Measurements from ENCODE around the gene SAP30L. TPM values are rescaled to one million over a fixed set of nuclear protein-coding genes. Genes with fewer than 3 reads are reported as not detected.
A peak's percentile ranks its signal among the peaks of the same experiment; 100 is the strongest.

Gene SAP30L
- total and polyA plus RNA-seq, 2 of the 13 experiments (the other 11 are each of a cell fraction or from before 2014, with no cell fraction given), result 27.9 to 37.2 TPM

DNA sequence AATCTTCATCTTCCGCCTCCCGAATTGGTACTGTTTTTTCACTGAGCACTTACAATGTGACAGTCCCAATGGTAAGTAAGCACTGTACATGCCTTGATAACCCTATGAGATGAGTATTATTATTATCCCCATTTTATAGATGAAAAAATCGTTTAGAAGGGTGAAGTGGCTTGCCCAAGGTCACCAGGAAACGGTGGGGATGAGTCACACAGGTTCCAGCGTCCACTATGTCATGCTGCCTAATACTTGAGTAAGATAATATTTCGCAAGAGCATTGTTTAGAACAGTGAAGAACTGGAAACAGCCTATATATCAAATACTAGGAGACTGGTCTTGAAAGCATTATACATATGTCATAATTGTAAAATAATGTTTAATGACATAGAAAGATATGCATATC, 19.4 kb downstream of the SAP30L start (continued):
- TF ChIP-seq ELF3 (CRISPR knock-in tag; IDR thresholded peaks at IDR 0.05), result peak; percentile 56
- no peak for TF ChIP-seq NFRKB (IDR thresholded peaks at IDR 0.05)
- peak; percentile 6; the same call in 1 of the 2 replicates for TF ChIP-seq SMC3 (IDR thresholded peaks at IDR 0.05; ENCODE audit: low read length)
- TF ChIP-seq FOSL1 (CRISPR knock-in tag; IDR thresholded peaks at IDR 0.05; ENCODE audit: borderline replicate concordance), result peak; percentile 70; the same call in 1 of the 2 replicates
- peak; percentile 98 for TF ChIP-seq FOSL2 (CRISPR knock-in tag; IDR thresholded peaks at IDR 0.05)
- TF ChIP-seq ZNF646 (CRISPR knock-in tag; IDR thresholded peaks at IDR 0.05), result no peak
- TF ChIP-seq TBL1XR1 (IDR thresholded peaks at IDR 0.05; ENCODE audit: borderline replicate concordance, low read length, partially characterized antibody), result no peak
- TF ChIP-seq GATAD2A (CRISPR knock-in tag; IDR thresholded peaks at IDR 0.05), result peak; percentile 65
- TF ChIP-seq ZNF629 (CRISPR knock-in tag; conservative IDR thresholded peaks at IDR 0.05), result peak; percentile 82
- TF ChIP-seq KDM1A (CRISPR knock-in tag; IDR thresholded peaks at IDR 0.05), result 0 out of 2 replicates have a peak, but pooled peaks have one; percentile 77
- peak; percentile 64; the same call in 1 of the 2 replicates for TF ChIP-seq JUND (CRISPR knock-in tag; IDR thresholded peaks at IDR 0.05)
- TF ChIP-seq NR2F1 (CRISPR knock-in tag; IDR thresholded peaks at IDR 0.05), result peak in 1 of 2 experiments; percentile 24; a peak in 1 of 4 replicates
- peak; percentile 50; the same call in 1 of the 2 replicates for TF ChIP-seq FOXA3 (CRISPR knock-in tag; IDR thresholded peaks at IDR 0.05)
- TF ChIP-seq ATF4 (CRISPR knock-in tag; IDR thresholded peaks at IDR 0.05), result peak in 1 of 2 experiments; percentile 35; a peak in 1 of 4 replicates
- 0 out of 2 replicates have a peak, but pooled peaks have one; percentile 23 for TF ChIP-seq HDAC2 (CRISPR knock-in tag; IDR thresholded peaks at IDR 0.05)
- peak; percentile 82 for TF ChIP-seq CEBPG (CRISPR knock-in tag; IDR thresholded peaks at IDR 0.05)
- no peak for TF ChIP-seq MXD4 (CRISPR knock-in tag; IDR thresholded peaks at IDR 0.05)
- no peak for TF ChIP-seq ZSCAN20 (CRISPR knock-in tag; IDR thresholded peaks at IDR 0.05; ENCODE audit: borderline replicate concordance)
- peak; percentile 43; the same call in 1 of the 2 replicates for TF ChIP-seq JUNB (CRISPR knock-in tag; IDR thresholded peaks at IDR 0.05; ENCODE audit: borderline replicate concordance)
- peak; percentile 47; the same call in 1 of the 2 replicates for TF ChIP-seq SOX5 (CRISPR knock-in tag; IDR thresholded peaks at IDR 0.05; ENCODE audit: borderline replicate concordance)
- no peak for TF ChIP-seq POGZ (CRISPR knock-in tag; IDR thresholded peaks at IDR 0.05)
- no peak for TF ChIP-seq ZNF549 (CRISPR knock-in tag; IDR thresholded peaks at IDR 0.05)
- TF ChIP-seq PRDM4 (CRISPR knock-in tag; IDR thresholded peaks at IDR 0.05; ENCODE audit: borderline replicate concordance), result no peak
- no peak for TF ChIP-seq MZF1 (CRISPR knock-in tag; IDR thresholded peaks at IDR 0.05; ENCODE audit: borderline replicate concordance)
